Measurements from ENCODE around the gene LDLRAD1.
"Not testable (repeated sequence)": the region's sequence is repeated elsewhere in the genome, so short reads cannot be mapped to it uniquely, and the experiment has no call there.

Gene LDLRAD1

DNA sequence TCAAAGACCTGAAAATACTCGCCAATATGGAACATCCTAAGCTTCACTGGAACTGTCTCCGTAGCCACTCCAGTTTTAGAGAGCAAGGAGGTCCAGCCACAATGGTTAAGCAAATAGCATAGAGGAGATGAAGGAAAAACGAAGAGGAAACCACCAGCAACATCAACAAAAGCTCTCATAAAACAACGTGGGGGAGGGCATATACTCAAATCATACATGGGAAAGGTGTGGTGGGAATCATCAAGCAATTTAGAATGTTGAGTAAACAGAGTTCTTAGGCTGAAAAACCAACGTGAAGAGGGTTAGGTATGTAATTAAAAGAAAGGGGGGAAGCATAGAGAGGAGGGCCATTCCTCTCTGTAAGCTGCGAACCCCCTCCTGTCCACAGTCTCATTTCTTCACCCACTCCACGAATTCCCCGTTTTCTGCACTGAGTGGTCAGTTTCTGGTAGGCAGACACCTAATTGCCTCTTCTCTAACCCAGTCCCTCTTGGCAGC lies 34.0 kb upstream of the LDLRAD1 start:
- in situ Hi-C loops (cut with HindIII; ENCODE audit: low sequenced_read_pairs) = no loop called here
- peak; percentile 14 for DNase-seq (ENCODE audit: low read depth, low spot score)
- TF ChIP-seq, protein P1, sequence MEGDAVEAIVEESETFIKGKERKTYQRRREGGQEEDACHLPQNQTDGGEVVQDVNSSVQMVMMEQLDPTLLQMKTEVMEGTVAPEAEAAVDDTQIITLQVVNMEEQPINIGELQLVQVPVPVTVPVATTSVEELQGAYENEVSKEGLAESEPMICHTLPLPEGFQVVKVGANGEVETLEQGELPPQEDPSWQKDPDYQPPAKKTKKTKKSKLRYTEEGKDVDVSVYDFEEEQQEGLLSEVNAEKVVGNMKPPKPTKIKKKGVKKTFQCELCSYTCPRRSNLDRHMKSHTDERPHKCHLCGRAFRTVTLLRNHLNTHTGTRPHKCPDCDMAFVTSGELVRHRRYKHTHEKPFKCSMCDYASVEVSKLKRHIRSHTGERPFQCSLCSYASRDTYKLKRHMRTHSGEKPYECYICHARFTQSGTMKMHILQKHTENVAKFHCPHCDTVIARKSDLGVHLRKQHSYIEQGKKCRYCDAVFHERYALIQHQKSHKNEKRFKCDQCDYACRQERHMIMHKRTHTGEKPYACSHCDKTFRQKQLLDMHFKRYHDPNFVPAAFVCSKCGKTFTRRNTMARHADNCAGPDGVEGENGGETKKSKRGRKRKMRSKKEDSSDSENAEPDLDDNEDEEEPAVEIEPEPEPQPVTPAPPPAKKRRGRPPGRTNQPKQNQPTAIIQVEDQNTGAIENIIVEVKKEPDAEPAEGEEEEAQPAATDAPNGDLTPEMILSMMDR (IDR thresholded peaks at IDR 0.05; ENCODE audit: low read depth, low read length) = no peak
- peak overlapping the region; percentile 93 for H3K4me3 ChIP-seq (ENCODE audit: low read depth, low read length)

DNA sequence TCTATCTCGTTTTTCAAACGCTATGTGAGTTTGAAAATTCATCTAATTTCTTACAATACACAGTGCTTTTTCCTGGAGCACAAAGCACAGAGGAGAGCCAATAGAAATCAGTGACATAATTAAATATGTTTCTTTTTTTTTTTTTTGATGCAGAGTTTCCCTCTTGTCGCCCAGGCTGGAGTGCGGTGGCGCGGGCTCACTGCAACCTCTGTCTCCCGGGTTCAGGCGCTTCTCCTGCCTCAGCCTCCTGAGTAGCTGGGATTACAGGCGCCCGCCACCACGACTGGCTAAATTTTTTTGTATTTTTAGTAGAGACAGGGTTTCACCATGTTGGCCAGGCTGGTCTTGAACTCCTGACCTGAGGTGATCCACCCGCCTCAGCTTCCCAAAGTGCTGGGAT lies 32.4 kb upstream of the LDLRAD1 start:
- H3K4me3 ChIP-seq (ENCODE audit: low read depth, low read length); in situ Hi-C loops (cut with HindIII; ENCODE audit: low sequenced_read_pairs): not testable (repeated sequence)

DNA sequence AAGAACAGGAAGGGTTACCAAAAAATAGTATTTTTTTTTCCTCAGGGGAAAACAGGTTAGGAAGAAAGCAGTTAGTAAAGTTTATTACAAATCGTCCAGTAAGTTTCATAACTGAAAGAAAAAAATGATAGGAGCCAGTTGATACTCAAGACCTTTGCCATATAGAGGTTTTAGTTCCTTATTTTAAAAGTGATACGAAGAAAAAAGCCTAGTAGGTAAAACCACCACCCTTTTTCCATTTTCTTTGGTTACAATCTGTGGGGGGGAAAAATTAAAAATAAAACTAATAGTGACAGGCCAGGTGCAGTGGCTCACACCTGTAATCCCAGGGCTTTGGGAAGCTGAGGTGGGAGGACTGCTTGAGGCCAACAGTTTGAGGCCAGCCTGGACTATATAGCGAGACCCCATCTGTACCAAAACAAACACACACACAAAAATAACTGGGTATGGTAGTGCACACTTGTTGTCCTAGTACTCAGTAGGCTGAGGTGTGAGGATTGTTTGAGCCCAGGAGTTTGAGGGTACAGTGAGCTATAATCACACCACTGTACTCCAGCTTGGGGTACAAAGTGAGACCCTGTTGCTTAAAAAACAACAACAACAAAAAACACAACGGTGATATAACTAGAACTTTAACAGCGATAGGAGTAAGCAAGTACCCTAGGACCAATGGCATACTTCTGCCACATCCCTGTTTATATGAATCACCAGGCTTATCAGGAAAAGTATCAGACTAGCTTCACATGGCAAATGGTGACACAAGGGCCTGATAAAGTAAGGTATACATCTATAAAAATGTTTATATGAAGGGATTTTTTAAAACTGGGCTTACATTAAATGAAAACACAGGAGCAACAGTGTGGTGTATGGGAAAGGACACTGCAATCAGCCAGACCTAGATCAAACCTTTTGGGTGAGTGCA lies 29.7 kb upstream of the LDLRAD1 start:
- TF ChIP-seq, protein P1 (IDR thresholded peaks at IDR 0.05; ENCODE audit: low read depth, low read length) = no peak
- no peak for DNase-seq (ENCODE audit: low read depth, low spot score)
- in situ Hi-C loops (cut with HindIII; ENCODE audit: low sequenced_read_pairs) = no loop called here
- no peak overlapping the region for H3K4me3 ChIP-seq (ENCODE audit: low read depth, low read length)

More for the DNA sequence above, 32.4 kb upstream of the LDLRAD1 start:
- DNase-seq (ENCODE audit: low read depth, low spot score) = not testable (repeated sequence)

DNA sequence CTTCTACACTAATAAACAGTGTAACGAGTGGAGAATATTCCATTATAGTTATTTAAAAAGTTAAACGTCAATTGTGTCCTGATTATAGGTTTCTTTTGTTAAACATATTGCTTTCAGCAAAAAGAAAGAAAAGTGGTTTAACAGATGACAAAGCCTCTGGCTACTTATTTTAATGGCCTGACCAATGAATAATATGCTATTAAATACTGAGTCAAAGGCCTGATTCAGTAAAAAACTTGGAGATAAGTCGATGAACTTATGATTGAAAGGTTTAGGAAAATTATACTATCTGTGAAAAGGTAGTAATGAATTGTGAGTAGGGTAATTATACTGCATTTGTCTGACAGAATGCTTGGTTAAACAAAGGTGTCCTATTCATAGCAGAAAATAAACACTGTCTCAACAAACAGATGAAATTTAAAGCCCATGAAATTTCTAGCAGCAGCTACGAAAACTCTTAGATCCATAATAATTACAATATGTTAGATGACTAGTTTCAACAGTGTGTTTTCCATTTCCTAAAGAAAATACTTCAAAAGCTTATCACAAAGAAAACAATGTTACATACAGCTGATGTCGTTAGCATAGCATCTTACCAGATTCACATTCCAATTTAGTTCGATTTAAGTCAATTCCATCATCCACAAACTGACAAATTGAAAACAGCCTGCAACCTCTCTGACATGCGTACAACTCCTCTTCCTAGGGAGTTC lies 28.8 kb upstream of the LDLRAD1 start:
- H3K4me3 ChIP-seq (ENCODE audit: low read depth, low read length) = no peak overlapping the region
- TF ChIP-seq, protein P1 (IDR thresholded peaks at IDR 0.05; ENCODE audit: low read depth, low read length) = no peak
- DNase-seq (ENCODE audit: low read depth, low spot score) = peak; percentile 19
- in situ Hi-C loops (cut with HindIII; ENCODE audit: low sequenced_read_pairs) = no loop called here

DNA sequence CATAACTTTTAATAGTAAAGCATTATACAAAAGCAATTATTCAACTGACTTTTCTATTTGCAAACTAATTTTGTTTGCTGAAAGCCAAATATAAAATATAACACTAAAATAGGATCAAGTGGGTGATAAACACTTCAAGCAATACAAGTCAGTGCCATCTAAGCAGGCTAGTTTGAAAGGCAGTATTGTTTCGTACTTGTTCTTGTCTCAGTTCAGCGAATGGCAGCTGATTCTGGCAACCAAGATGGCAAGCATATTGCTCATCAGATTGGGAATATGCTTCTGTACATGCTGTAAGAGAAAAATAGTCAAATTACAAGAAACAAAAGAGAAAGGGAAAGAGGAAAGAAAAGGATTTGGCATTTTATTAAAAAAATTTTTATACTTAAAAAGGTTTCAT lies 27.5 kb upstream of the LDLRAD1 start:
- in situ Hi-C loops (cut with HindIII; ENCODE audit: low sequenced_read_pairs) = no loop called here
- TF ChIP-seq, protein P1 (IDR thresholded peaks at IDR 0.05; ENCODE audit: low read depth, low read length) = no peak
- no peak for DNase-seq (ENCODE audit: low read depth, low spot score)
- H3K4me3 ChIP-seq (ENCODE audit: low read depth, low read length) = no peak overlapping the region

DNA sequence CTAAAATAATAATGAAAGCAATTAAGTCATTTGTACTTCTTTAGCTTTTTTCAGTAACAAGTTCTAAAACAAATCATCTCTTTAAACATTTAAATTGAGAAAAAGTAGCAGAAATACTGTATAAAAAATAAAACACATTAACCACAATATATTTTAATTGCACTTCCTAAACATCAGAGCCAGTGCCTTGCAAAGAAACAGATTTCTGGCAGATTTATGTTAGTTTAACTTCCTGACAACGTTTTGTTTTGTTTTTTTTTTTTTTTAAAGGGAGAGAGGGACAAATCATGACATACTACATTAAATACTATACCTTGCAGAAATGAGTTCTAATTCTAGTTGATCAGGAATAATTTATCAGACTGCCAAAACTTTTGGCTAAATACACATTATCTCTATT lies 23.8 kb upstream of the LDLRAD1 start:
- H3K4me3 ChIP-seq (ENCODE audit: low read depth, low read length) = no peak overlapping the region
- in situ Hi-C loops (cut with HindIII; ENCODE audit: low sequenced_read_pairs) = no loop called here
- DNase-seq (ENCODE audit: low read depth, low spot score) = no peak
- TF ChIP-seq, protein P1 (IDR thresholded peaks at IDR 0.05; ENCODE audit: low read depth, low read length) = no peak

DNA sequence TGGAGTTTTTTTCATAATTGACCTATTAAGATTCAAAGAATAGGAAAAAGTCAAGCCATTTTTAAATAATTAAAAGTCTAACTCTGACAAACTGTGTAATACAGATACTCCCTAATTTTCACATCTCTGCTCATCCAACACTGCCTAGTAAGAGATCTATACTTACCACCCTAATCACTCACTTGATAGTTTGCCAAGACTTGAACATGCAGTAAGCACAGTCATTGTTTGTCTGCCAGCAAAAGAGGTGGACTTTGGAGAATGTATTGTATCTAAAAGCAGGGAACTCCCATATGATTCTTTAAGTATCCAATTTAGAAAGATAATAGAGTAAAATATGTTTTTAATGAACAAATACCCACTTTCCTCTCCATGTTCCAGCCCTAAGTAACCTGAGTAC lies 19.5 kb upstream of the LDLRAD1 start:
- TF ChIP-seq, protein P1 (IDR thresholded peaks at IDR 0.05; ENCODE audit: low read depth, low read length) = no peak
- in situ Hi-C loops (cut with HindIII; ENCODE audit: low sequenced_read_pairs) = no loop called here
- peak; percentile 42 for DNase-seq (ENCODE audit: low read depth, low spot score)

More for the DNA sequence above, 19.5 kb upstream of the LDLRAD1 start:
- H3K4me3 ChIP-seq (ENCODE audit: low read depth, low read length) = no peak overlapping the region

Data from astrocyte of the spinal cord (primary cell).